Central memory CD4-positive, alpha-beta T cell (primary cell): ENCODE measurements around the gene MAPKBP1.

Experiments used
- DNase-seq: peaks from one replicate; pipeline ENCODE4 v3.0.0; 2022

Gene MAPKBP1

DNA sequence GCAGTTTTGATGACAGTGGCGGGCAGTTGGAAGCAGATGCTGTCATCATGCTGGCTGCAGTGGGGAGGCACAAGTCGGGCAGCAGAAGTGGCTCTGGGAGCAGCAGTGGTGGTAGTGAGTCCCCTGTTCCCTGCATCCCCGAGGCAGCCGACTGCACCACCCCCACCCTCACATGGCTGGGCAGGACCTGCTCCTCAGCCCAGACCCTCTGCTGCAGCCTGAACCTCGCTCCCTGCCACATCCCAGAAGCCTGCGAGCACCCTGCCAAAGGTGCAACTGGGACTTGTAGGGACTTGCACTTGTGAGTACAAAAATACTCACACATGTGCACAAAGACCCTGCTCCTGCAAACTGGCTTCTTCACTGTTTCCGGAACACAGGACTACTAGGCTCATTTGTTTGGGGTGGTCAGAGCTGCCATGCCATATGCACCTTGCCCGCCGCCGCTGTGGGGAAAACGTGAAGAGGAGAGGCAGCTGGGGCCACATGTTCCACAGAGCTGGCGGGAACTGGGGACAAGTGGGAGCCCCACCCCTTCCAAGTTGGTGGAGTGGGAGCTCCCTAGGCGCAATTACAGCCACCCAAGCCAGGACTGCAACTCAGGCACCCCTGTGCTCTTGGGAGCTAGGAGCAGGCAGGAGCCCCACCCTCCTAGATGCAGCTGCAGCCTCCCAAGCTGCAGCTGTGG lies 55.8 kb downstream of the MAPKBP1 start:
- no peak for DNase-seq

- peak; percentile 59 for DNase-seq
Observed at GRCh38 chr15:41831291-41831690, 57.0 kb downstream of the MAPKBP1 start.

GRCh38 chr15:41832208-41832607 lies 57.9 kb downstream of the MAPKBP1 start:
- DNase-seq, result no peak

DNA sequence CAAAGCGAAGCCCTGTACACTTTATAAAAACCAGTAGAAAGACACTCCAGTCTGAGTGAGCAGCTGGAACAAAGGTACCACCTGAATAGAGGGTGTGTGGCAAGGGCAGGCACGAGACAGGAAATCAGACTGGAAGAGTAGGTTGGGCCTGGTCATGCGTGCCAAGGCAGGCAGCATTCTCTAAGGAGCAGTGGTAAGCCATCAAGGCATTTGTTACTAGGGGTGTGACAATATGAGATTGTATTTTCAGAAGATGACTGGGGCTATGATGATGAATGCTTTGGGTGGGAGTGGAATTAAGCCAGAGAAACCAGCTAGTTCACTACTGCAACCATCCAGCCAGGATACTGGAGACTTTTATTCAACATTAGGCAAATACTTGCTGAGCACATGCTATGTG lies 58.6 kb downstream of the MAPKBP1 start:
- no peak for DNase-seq

GRCh38 chr15:41834096-41834495 lies 59.8 kb downstream of the MAPKBP1 start:
- no peak for DNase-seq

- no peak for DNase-seq
Observed at GRCh38 chr15:41836073-41836472, 61.8 kb downstream of the MAPKBP1 start.

DNA sequence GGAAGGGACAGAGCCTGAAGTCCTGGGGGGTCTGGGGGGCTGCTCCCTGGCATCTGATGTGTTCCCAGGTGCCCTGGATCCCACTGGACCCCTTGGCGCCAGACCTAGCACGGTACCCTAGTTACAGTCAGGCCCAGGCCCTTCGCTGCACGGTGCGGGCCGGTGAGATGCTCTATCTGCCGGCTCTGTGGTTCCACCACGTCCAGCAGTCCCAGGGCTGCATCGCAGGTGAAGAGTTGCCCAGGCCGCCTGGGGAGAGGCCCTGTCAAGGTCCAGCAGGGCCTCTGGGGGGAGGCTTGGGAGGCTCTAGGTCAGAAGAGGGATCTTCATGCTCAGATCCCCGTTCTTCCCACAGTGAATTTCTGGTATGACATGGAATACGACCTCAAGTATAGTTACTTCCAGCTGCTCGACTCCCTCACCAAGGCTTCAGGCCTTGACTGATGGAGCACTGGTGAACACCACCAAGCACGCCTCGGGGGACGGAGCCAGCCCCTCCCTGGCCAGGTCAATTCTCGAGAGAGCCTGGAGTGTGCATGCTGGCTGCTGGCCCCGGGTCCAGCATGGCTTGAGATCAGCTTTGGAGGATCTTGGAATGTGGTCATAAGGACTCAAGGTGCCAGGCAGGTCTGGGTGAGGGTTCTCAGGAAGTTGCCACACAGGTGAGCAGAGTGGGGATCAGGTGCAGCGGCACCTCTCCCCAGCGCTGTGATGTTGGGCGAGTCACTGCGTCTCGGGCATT lies 62.6 kb downstream of the MAPKBP1 start:
- no peak for DNase-seq

- DNase-seq, result no peak
Observed at GRCh38 chr15:41838400-41838897, 64.2 kb downstream of the MAPKBP1 start, which contains the start of gene PLA2G4B. TSS of gene PLA2G4B (plus strand) at chr15:41838847. CDS start at chr15:41838914, 67 bp downstream.

DNA sequence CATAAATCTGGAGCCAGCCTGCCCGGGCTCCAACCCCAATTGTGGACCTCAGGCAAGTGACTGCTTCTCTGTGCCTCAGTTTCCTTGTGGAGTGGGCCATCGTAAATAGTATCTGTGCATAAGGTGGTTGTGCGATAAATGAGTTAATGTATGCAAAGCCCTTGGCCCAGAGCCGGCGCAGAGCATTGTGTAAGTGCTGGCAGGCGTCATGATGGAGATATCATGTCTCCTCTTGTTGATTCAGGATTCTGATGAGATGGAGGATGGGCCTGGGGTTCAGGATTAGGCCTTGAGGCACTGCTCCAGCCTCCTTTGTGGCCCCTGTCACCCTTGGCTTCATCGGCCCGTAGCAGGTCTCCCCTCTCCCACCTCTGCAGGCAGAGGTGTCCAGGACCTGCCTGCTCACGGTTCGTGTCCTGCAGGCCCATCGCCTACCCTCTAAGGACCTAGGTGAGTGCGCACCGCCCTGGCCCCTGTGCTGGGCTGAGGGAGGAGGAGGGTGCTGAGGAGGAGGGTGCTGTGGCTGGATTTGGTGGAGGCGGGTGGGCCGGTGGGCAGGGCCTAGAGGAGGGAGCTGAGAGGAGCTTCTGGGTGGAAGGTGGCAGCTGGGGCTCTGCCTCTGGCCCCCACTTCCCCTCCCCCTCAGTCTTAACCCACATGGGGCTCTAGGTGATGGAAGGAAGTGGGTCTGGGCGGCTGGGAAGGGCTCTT lies 65.7 kb downstream of the MAPKBP1 start:
- no peak for DNase-seq

DNA sequence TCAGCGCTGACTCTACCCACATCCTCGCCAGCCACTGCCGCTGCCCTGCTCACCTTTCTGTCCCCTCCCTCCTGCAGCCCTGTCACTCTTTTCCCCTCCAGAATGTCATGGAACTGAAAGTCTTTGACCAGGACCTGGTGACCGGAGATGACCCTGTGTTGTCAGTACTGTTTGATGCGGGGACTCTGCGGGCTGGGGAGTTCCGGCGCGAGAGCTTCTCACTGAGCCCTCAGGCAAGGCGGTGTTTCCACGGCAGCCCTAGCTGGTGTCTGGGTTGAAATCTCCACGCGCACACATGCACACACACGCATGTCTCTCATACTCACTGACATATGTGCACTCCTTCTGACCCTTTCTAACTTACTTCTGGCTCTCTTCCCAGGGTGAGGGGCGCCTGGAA lies 66.4 kb downstream of the MAPKBP1 start:
- DNase-seq, result no peak

DNA sequence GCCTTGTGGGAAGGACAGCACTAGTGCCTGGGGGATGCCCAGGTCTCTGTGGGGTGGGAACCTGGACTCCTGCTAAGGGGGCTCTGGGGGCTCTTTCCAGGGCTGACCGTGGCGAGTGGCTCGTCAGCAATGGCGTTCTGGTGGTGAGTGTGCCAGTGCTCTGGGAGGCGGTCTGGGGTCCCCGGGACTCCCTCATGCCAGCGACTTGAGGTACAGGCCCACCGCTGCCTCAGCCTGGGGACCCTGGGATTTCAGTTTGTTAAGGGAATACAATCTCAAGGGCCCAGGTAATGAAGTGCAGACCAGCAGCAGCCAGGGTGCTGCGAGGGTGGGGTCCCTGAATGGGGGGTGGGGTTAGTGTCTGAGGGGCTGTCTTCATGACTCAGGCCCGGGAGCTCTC lies 66.8 kb downstream of the MAPKBP1 start:
- DNase-seq, result no peak

DNA sequence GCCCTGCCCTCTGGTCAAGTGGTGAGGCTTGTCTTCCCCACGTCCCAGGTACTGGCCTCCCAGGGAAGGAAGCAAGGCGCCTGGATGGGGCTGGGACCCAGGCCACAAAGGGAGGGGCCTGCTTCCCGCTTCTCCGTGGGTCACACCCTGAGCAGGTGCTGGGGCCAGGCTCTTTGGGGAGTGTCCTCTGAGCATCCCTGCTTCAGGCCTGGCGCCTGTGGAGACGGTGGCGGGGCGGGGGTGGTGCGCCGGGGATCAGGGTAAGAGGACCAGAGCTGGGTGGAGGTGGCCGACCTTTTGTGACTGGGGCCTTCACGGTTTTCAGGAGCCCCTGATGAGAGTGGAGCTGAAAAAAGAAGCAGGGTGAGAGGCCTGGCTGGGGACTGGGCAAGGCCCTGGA lies 67.9 kb downstream of the MAPKBP1 start:
- no peak for DNase-seq

DNA sequence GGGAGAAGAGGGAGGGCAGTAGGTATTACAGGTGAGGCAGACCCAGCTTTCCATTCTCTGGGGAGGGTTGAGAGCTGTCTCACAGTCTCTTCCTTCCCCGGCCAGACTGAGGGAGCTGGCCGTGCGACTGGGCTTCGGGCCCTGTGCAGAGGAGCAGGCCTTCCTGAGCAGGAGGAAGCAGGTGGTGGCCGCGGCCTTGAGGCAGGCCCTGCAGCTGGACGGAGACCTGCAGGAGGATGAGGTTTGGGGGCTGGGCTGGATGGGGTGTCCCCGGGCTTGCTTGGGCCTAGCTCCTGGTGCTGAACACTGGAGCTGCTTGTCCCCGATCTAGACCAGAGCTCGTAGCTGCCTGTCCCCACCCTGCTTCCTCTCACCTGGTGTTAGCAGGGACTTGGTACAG lies 69.3 kb downstream of the MAPKBP1 start:
- DNase-seq, result no peak

DNA sequence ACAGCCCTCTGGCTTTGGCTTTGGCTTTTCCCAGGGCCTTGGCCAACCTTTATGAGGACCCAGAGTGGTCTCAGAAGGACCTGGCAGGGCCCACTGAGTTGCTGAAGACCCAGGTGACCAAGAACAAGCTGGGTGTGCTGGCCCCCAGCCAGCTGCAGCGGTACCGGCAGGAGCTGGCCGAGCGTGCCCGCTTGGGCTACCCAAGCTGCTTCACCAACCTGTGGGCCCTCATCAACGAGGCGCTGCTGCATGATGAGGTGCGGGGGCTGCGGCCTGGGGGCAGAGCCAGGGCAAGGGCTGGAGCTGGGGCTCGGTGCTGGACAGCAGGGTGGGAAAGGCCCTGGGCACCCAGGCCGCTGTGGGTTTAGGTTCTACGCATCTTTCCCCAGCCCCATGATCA lies 70.5 kb downstream of the MAPKBP1 start:
- no peak for DNase-seq

DNA sequence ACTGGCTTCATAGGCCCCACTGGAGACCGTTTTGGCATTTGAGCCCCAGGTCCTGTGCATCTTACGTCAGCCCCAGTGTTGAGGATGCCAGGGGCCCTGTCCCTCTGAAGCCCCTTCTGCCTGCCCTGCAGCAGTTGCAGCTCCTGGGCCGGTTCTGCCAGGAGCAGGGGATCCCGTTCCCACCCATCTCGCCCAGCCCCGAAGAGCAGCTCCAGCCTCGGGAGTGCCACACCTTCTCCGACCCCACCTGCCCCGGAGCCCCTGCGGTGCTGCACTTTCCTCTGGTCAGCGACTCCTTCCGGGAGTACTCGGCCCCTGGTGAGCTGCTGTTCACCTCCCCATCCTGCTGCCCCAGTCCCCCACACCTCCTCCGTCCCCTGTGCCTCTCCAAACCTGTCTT lies 72.9 kb downstream of the MAPKBP1 start:
- no peak for DNase-seq

- DNase-seq, result no peak
Observed at GRCh38 chr15:41847981-41848380, 73.7 kb downstream of the MAPKBP1 start.

DNA sequence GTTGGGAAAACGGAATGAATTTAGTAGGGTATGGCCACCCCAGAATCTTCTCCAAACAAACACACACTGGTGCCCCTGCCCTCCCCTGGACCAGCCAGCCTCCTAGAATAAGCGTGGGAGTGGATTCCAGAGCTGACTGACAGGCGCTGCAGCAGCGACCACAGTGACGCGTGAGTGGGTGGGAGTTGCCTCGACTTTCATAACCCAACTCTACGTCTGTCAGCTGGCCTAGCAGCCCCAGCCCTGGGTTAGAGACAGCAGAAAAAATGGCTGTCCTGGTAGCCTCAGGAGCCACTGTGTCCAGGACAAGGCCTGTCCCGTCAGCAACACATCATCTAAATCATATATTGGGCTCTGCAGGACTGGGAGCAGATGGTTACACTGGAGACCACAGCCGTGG lies 74.3 kb downstream of the MAPKBP1 start:
- no peak for DNase-seq

DNA sequence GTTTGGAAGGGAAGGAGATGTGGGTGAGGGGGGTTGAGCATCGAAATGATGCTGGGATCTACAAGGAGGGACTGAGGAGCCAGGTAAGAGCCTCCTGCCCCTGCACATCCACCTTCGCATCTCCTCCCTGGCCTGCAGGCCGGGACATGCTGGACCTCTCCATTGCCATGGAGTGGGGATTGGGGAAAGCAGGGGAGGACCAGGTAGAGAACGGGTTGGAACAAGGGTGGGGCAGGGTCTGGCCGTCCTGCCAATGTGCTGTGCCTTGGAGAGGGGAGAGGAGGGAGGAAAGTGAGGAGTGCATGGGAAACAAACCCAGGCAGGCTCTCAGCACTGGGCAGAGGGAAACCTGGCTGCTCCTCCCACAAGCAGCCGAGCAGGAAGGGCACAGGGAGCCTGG lies 74.9 kb downstream of the MAPKBP1 start:
- no peak for DNase-seq

- DNase-seq, result no peak
Observed at GRCh38 chr15:41849861-41850260, 75.6 kb downstream of the MAPKBP1 start.

DNA sequence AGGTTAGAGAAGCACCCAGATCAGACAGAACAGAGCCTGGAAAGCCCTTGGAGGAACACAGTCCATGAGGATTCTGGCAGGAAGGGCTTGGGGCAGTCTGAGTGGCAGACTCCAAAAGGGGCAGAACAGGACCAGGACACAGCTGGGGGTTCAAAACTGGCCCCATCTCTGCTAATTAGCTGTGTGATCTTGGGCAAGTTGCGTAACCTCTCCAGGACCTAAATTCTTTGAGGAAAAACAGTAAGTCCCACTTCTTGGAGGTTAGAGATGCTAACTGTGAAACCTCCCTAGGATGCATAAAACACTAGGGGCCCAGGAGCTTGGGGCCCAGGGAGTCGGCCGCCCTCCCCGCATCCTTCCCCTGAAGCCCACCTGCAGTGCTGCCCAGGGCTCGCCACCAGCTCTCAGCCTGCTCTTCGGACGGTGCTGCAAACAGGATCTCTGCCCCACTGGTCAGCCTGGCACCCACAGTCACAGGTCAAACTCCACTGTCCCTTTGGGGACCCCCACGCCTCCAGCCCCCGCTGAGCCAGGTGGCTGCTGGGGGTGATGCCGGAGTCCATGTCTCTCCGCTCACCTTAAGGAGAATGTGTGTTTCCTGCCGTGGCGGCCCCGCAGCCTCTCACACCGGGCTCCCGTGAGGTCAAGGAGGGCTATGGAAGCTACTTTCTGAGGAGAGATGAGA lies 76.3 kb downstream of the MAPKBP1 start:
- DNase-seq, result no peak

DNA sequence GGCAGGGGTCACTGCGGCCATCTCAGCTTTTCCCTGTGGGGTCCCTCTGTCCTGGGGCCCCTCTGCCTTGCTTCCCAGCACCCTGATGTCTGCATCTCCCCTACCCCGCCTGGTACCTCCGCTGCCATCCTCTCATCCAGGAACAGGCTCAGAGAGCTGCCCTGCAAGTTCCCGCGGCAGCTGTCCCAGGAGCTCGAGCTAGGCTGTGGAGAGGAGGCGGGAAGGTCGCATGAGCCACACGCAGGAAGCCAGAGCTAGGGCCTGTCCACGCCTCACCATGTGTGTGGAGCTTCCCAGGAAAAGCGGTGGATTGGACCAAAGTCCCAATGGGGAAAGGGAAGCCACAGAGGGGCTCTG lies 76.9 kb downstream of the MAPKBP1 start:
- no peak for DNase-seq

DNA sequence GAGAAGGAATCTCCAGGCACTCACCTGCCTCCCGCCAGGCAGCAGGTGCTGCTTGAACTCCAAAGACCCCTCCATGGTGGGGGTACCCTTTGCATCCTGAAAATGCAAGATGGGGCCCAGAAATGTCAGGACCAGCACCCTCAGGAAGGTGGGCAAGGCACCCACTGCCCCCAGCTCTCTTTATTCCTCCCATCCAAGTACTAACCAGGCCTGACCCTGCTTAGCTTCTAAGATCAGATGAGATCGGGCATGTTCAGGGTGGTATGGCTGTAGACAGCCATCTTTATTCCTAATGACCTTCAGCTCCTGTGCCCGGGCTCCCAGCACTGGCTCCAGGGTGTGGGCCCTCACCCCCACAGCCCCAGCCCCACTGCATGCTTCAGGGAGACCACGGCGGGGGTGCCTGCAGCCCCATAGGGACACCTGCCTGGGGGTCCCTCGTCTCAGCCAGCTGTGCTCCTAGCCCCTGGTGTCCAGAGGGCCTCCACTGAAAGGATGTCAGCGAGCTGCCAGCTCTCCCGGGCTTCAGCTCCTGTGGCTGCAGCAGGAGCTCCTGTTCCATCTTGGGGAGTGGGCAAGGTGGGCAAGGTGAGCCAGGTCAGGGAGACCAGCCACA lies 77.6 kb downstream of the MAPKBP1 start:
- no peak for DNase-seq
